NCI-H748 (cell line): ENCODE measurements around the gene PTPRD.

Source experiments
- DNase-seq: peaks from one replicate; lab custom pipeline; 2025; ENCODE audit not compliant: unreplicated experiment; lab: John Stamatoyannopoulos, UW

Gene PTPRD

DNA sequence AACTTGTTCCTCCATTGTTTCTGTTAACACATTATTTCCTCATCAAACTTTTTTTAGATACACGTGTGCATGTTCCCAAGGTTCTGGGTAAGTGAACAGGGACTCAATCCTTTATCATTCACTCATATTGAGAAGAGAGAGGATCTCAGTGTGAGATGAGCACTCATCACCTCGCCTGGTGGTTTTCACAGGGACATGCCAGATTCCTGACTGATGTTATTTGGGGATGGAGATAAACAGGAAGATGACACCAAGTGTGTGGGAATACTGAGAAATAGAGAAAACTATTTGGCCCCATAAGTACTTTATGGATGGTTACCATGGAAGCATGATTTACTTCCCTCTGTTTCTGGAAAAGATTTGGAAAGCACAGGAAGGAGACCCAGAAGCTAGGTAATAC, 2279.9 kb downstream of the PTPRD start:
- no peak for DNase-seq

DNA sequence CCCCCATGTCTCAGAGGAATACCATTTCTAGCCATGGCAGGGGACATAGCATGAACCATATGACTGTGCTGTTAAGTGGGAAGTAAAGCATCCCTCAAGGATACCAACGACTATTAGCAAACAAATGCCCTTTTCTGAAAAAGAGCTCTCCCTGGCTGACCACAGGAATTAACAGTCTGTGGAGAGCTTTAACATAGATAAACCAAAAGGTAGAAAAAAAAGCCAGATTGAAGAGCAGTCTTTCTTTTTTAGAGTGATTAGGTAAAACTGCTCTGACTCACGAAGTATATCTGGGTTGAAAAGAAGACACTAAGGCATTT, 2280.5 kb downstream of the PTPRD start:
- DNase-seq = no peak

DNA sequence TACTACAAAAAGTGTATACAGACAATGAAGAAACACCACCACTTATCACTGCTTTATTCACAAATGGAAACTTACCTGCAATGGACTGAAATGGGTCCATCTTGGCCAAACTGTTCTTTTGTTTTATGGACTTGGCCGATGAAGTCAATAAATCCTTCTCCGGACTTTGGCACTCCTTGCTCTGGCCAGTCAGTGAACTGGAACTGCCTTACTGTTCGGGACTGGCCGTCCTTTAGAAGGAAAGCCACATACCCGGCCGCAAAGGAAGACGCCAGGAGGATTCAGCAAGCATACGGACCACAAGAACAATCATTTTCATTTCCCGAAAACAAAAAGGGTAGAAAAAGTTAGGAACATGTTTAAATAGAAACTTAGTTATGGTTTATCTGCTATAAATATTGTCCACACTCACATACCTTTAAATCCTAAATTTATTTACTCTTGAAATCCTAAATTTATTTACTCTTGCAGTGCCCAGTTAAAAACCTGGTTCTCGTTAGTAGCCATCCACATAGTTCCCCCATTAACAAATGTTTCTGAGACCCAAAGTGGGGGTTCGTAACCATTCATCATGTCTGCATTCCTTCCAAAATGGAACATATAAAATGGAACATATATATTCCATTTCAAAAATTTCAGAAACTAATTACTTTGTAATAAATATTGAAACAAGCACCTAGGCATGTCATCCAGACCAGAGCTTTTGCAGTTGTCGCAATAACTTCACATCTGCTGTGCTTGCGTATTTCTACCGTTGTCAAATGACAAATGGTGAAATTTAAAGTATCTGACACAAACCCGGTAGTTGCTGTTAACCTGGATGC, 2281.1 kb downstream of the PTPRD start:
- no peak for DNase-seq

DNA sequence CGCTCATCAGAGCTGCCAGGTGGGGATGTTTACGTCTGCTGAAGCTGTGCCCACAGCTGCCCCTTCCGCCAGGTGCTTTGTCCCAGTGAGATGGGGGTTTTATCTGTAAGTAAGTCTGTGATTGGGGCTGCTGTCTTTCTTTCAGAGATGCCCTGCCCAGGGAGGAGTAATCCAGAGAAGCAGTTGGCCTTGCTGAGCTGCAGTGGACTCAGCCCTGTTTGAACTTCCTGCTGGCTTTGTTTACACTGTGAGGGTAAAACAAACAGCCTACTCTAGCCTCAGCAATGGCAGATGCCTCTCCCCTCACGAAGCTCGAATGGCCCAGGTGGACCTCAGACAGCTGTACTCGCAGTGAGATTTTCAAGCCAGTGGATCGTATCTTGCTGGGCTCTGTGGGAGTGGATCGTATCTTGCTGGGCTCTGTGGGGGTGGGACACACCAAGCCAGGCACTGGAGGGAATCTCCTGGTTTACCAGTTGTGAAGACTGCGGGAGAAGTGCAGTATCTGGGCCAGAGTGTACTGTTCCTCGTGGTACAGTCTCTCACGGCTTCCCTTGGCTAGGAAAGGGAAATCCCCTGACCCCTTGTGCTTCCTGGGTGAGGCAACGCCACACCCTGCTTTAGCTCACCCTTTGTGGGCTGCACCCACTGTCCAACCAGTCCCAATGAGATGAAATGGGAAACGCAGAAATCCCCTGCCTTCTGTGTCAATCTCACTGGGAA, 2283.1 kb downstream of the PTPRD start:
- DNase-seq = peak; percentile 99

DNA sequence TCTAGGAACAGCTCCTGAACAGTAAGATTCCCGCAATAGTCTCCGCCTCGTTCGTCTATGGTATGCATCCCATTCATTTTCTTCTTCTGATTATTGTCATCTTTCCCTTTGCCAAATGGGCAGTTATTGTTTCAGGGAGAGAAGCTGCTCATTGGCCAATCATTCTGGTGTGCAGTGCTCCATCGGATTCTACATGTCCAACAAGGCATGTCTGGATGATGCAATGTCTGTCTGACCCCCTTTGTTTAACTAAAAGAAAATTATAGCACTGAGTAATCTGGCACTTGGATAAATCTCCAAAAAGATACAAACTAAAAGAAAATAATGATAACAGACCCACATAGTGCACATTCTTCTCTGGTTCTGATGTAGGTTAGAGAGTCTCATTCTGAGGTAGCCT, 2297.6 kb downstream of the PTPRD start:
- DNase-seq = no peak

DNA sequence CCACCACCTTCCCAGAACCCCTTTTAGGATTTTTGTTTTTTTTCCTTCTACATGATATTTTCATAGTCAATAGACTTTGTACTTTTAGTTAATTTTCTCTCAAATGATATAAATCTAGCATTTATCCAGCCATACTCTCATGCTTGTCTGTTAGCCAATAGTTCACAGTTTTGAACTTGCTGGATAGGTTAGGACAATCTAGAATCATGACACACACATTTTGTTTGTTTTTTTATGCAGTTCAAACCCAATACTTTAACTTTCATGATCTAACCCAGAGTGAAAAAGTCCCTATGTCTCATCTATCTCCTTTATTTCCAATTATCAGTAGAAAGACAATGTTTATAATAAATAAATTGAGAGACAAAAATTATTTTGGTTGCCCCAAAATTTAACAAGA, 2303.5 kb downstream of the PTPRD start:
- no peak for DNase-seq

DNA sequence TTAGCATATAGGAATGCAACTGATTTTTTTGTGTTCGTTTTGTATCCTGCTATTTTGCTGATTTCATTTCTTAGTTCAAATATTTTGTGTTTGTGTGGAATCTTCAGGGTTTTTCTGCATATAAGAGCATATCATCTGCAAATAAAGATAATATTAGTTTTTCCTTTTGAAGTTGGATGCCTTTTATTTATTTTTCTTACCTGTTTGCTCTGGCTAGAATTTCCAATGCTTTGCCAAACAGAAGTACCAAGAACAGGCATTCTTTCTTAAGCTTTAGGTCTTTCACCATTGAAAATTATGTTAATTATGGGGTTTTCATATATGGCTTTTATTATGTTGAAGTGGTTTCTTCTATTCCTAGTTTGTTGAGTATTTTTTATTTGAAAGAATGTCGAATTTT, 2308.1 kb downstream of the PTPRD start:
- DNase-seq = no peak

DNA sequence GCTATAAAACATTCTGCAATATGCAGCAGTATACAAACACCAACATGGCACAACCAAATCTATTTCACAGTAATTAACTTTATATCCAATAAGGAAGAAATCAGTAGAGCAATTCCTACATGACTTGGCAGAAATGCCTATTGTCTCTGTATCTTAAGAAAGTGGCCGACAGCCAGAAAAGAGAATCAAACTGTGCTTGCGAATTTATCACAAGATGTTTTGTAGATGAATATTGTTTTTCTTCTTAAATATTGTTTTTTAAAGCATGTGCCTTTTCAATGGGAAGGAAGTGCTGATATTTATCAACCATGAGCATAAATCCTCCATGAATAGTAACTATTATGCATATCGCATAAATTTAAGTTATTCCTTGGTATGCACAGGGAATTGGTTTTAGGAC, 2311.5 kb downstream of the PTPRD start:
- DNase-seq = no peak

DNA sequence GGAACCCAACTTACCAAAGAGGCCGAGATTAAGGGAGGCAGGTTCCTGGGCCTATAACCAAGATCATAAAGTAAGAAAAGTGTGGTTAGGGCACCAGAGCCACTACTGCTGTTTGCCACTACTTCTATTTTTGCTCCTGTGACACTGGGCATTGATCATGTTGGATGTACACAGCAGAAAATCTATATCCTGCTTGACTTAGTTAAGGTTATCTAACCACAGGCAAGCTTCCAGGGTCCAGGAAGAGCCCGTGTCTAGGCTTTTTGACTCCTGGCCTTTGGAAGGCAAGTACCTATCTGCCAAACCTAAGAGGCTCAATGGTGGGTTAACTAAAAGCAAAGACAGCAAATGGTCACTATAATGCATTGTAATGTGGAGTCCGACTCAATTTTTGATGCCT, 2315.8 kb downstream of the PTPRD start:
- DNase-seq = no peak

DNA sequence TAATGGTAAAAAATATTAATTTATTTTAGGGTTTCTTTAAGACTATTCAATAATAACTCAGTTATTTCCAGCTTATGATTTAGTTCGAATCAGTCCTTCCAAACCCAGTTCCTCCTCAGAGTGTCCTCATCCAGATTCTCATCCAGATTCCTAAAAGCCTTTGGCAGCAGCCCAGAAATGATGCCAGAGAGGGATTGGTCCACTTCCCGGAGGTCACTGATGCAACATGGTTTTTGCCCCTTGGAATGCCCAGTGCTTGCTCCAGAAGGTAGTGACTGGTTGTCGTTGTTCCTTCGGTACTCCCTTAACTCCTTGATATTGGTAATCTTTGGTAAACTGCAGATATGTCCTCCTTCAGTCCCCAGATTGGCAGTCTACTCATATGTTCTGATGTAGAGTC, 2320.1 kb downstream of the PTPRD start:
- DNase-seq = no peak

DNA sequence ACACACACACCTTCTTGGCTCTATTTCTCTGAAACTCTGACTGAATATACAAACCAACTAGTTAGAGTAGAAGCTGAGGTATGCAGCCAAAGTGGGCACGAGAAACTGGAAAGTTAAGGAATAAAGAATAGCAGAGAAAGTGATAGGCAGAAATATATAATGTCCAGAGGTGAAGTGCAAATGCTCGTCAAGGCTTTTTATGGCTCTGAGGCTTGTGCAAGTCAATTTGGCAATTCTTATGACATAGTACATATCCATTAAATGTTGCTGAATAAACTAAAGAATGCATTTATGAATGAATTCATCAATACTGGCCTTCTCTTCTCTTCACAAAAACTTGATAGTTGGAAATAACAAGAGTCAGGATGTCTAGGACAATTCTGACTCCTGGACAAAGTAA, 2323.1 kb downstream of the PTPRD start:
- no peak for DNase-seq

DNA sequence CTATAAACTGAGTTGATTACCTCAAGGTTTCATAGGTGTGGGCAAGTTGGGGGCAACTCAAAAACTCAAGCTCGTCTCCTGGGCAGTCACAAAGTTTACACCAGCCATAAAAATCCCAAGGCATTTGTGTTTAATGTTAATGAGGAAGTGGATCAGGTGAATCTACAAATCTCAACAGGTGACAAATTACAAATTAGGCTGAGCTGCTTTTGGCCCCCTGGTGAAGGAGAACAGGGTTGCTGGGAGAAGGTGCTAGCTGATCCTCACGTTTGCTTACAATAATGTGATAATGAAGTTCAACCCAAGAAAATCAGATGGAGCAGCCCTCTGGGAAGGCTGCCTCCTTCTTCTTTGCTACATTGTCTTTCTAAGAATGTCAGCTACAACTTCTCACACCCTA, 2324.8 kb downstream of the PTPRD start:
- DNase-seq = no peak

DNA sequence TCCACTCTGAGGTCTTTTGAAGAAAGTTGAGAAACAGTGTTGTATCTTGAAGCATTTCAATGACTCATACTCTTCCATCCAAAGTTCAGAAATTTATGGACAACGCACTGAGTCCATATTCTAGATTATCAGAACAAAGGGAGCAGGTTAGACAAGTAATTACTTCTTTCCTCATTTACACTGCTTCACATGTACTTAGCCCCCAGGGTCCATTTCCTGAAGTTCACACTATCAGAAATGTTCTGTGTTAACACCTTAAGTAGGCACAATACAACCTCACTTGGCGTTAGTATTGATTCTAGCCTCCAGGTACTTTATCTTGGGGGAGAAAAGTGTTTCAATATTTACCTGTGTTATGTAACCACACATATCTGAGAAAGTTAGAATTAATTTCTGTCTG, 2325.3 kb downstream of the PTPRD start:
- DNase-seq = no peak

DNA sequence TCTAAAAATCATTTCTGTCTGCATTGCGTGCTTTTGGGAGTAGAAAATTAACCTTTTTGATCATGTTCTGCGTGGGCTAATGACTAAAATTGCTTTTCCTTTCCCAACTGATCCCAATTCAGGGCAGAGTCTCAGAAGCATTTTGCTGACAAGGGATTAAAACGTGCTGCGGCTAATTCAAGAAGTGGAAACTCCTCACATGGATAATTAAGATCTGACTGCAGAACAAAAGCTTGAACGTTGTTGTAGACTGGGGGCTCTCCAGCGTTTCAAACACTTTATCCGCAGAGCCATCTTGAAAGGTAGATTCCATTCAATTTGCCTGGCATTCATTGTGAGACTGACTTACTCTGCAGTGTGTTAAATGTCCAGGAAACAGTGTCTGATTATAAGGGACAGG, 2327.9 kb downstream of the PTPRD start:
- DNase-seq = no peak

DNA sequence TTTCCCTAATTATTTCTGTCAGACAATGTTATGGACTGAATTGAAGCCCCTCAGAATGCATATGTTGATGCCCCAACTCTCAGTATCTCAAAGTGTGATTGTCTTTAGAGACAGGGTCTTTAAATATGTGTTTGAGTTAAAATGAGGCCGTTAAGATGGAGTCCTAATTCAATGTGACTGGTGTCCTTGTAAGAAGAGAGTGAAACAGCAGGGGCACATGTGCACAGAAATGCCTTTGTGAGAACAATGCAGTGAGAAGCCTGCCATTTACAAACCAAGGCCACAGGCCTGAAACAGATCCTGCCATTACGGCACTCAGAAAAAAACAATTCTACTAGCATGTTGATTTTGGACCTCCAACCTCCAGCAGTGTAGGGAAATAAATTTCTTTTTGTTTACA, 2330.3 kb downstream of the PTPRD start:
- no peak for DNase-seq

DNA sequence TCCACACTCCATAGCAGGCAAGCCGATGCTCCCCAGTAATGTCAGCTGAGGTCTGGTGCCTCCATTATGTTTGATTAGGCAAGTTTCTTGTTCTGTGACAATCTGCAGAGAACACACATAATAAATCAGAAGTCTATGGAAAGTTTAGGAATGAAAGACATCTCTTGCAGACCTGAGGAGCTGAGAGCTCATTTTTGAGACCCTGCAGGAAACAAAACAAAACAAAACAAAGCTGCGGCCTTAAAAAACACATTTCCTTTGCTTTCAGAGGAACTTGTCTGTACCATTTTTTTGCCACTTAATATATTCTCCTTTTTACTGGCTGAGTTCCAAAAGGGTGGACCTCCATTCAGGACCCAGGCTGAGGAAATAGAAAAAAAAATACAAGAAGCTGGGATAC, 2332.0 kb downstream of the PTPRD start:
- DNase-seq = no peak

DNA sequence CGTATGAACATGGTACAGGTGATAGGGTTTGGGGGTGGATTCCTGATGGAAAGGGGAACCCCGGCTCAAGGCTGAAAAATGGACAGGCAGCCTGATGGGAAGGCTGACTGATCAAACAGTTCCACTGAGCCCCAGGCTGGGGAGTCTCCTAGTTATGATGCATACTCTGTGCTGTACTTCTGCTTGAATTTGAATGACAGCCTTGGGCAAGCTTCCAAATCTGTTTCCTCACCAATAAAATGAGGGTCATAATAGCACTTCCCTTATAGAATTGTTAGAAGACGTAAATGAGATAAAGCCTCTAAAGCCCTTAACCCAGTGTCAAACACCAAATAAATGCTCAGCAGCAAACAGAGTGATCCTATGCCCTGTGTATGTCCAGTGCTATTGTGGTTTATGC, 2334.8 kb downstream of the PTPRD start:
- DNase-seq = peak; percentile 69

DNA sequence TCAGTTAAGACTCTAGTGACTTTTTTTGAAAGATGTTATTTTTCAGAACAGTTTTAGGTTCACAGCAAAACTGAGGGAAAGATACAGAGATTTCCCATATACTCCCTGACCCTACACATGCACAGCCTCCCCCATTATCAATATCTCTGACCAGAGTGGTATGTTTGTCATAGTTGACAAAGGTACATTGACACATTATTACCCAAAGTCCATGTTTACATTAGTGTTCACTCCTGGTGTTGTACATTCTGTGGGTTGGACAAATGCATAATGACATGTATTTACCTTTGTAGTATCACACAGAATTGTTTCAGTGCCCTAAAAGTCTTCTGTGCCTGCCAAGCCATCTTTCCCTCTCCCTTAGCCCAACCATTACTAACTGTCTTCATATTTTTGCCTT, 2342.6 kb downstream of the PTPRD start:
- no peak for DNase-seq

DNA sequence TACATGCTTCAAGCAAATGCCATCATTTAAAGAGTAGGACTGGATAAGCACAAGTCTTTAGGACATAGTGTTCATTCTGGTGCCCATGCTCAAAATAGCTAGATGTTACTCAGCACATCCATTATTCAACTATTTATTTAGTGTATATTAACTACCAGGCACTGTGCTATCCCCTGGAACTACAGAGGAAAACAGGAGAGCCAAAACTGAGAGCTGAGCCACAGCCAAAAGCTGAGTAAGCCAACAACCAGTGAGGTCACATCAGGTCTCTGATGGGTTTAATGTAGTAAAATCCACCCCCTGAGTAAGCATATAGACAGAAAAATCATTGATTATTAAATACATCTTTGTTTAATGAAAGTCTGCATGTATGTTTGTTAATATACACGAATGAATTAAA, 2343.9 kb downstream of the PTPRD start:
- DNase-seq = no peak

DNA sequence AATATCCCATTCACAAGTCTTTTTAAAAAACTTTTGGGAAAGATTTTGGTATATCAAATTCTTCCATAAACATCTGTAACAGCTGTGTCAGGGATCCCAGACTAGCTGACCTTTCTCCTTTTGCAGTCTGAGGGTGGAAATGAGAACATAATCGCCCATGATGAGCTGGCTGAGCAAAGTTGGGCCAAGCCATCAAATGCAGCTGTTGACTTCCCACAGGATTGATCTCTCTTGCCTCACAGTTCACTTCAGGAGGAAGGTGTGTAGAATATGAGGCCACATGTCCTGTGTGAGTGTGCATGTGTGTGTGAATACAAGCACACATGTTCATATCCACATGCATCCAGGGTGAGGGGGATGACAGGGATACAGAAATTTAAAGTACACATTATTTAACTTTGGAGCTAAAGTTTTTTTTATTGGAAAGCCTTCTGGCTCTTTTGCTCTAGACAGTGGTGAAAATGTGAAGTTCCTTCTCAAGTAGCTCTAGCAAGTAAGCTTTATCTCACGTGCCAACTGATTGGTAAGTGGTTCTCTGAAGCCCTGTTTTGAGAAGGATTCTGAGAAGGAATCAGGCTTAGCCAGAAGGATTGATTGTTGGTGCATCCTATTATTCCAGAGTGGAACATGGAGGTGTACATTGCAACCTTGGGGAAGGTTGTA, 2344.5 kb downstream of the PTPRD start:
- no peak for DNase-seq

DNA sequence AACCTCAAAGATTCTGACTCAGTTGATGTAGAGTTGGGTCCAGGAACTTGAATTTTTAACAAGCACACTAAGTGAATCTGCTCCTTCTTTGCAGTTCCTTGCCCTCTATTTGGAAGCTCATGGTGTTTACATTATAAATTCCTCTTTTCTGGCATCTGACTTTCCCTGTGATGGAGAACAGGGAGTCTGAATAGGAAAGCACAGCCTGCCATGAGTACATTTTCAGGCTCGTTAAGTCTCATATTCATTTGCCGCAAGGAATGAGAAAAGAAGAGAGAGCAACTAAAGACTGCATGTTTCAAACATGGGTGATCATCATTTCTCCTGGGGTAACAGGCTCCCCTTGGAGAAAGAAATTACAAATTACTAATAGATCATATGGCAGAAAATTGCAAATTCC, 2345.2 kb downstream of the PTPRD start:
- no peak for DNase-seq

DNA sequence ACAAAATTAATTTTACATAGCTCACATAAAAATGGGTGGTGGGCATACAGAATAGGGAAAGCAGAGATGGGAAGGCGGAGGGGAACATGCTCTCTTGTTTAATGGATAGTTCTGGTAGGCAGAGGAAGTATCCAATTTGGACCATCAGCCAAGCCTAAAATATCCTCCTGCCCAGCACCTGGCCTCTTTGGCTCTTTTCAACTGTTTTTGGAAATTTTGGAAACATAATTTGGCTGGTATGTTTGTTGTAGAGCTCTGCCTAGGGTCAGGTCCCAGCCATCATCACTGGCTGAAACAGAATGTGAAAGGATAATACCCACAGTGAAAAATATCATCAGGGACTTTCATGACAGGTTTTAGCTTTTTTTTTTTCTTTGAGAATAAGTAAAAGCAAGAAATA, 2345.9 kb downstream of the PTPRD start:
- DNase-seq = no peak
